IMR-90 (cell line): ENCODE results near the gene DNAAF6. TPM values are rescaled to one million over a fixed set of nuclear protein-coding genes. Genes with fewer than 3 reads are reported as not detected.

Experiments used
- ATAC-seq: fragments of 200-7000 bp; cut with Tn5 transposase; 2 replicates; pipeline ENCODE4 v1.9.1; 2020; ENCODE audit warnings: low read depth, mild to moderate bottlenecking, moderate library complexity
- BruUV-seq: library from RNA; stranded (reverse); fragments of 400-500 nt; replicated peaks from 2 replicates; lab custom pipeline; 2021; lab: Mats Ljungman, UMichigan
- CTCF ChIA-PET: fragments of 300-600 bp; formaldehyde crosslinking; extraction: SDS; loops from one replicate; lab custom pipeline; 2021; ENCODE audit warnings: antibody characterized with exemption; lab: Yijun Ruan, JAX
- POLR2A ChIA-PET: fragments of 300-600 bp; sonication (Branson Sonifier 250); formaldehyde crosslinking; loops from one replicate; lab custom pipeline; 2022; ENCODE audit warnings: antibody characterized with exemption; ENCODE audit not compliant: unreplicated experiment; lab: Charles Lee
- DNase-seq: peaks from one replicate; pipeline ENCODE4 v3.0.0; 2013
- H2AFZ ChIP-seq: replicated peaks from 2 replicates; pipeline ENCODE3; 2013; ENCODE audit warnings: low read length, mild to moderate bottlenecking; ENCODE audit not compliant: poor library complexity
- H2AK5ac ChIP-seq: 2 replicates; pipeline ENCODE4 v1.6.1; 2013; ENCODE audit warnings: low read depth, low read length, inconsistent platforms
- H2AK9ac ChIP-seq: replicated peaks from 2 replicates; pipeline ENCODE3; 2013; ENCODE audit warnings: mild to moderate bottlenecking, low read depth, low read length, moderate library complexity; ENCODE audit not compliant: poor library complexity
- H2BK120ac ChIP-seq: 2 replicates; pipeline ENCODE4 v1.6.1; 2013; ENCODE audit warnings: low read depth, low read length, inconsistent platforms
- H2BK15ac ChIP-seq: 3 replicates; pipeline ENCODE4 v1.6.1; 2013; ENCODE audit warnings: low read depth, low read length, inconsistent platforms
- H2BK20ac ChIP-seq: 2 replicates; pipeline ENCODE4 v1.6.1; 2013; ENCODE audit warnings: low read depth, mild to moderate bottlenecking, inconsistent platforms, low read length, moderate library complexity
- H2BK5ac ChIP-seq: 2 replicates; pipeline ENCODE4 v1.6.1; 2013; ENCODE audit warnings: mild to moderate bottlenecking, low read depth, low read length, inconsistent platforms; ENCODE audit not compliant: poor library complexity, severe bottlenecking
- H3K14ac ChIP-seq: replicated peaks from 2 replicates; pipeline ENCODE4 v1.6.1; 2013; ENCODE audit warnings: low read depth, low read length, inconsistent platforms
- H3K18ac ChIP-seq: 2 replicates; pipeline ENCODE4 v1.6.1; 2013; ENCODE audit warnings: low read depth, low read length, control low read depth
- H3K23ac ChIP-seq: 2 replicates; pipeline ENCODE4 v1.6.1; 2013; ENCODE audit warnings: low read depth, low read length, inconsistent platforms
- H3K27ac ChIP-seq: 2 replicates; pipeline ENCODE4 v1.5.1; 2013; ENCODE audit warnings: mild to moderate bottlenecking, control low read depth, low read length; ENCODE audit not compliant: insufficient read depth
- H3K27me3 ChIP-seq: 2 replicates; pipeline ENCODE4 v1.6.1; 2013; ENCODE audit warnings: low read length; ENCODE audit not compliant: control insufficient read depth, insufficient read depth
- H3K36me3 ChIP-seq: 2 replicates; pipeline ENCODE4 v1.6.1; 2013; ENCODE audit warnings: low read length, mixed read lengths; ENCODE audit not compliant: control insufficient read depth, insufficient read depth
- H3K4ac ChIP-seq: 2 replicates; pipeline ENCODE4 v1.6.1; 2013; ENCODE audit warnings: low read depth, low read length, inconsistent platforms
- H3K4me1 ChIP-seq: 2 replicates; pipeline ENCODE4 v1.6.1; 2013; ENCODE audit warnings: low read length, mixed read lengths; ENCODE audit not compliant: control insufficient read depth, insufficient read depth
- H3K4me2 ChIP-seq: 2 replicates; pipeline ENCODE4 v1.6.1; 2013; ENCODE audit warnings: low read depth, mild to moderate bottlenecking, control low read depth, low read length, moderate library complexity
- H3K4me3 ChIP-seq: 2 replicates; pipeline ENCODE4 v1.5.1; 2013; ENCODE audit warnings: low read depth, mild to moderate bottlenecking, control low read depth, low read length, moderate library complexity; ENCODE audit not compliant: insufficient read depth
- H3K56ac ChIP-seq: 2 replicates; pipeline ENCODE4 v1.6.1; 2013; ENCODE audit warnings: low read length, inconsistent platforms; ENCODE audit not compliant: insufficient read depth; ENCODE audit errors: extremely low read depth
- H3K79me1 ChIP-seq, 2 experiments: 2 replicates each; pipeline ENCODE4 v1.6.1; 2013; ENCODE audit warnings: low read length in 2 of 2, inconsistent platforms in 1 of 2, low read depth in 1 of 2
- H3K9ac ChIP-seq: 2 replicates; pipeline ENCODE4 v1.6.1; 2013; ENCODE audit warnings: low read depth, low read length, control low read depth
- H3K9me1 ChIP-seq: 2 replicates; pipeline ENCODE4 v1.6.1; 2013; ENCODE audit warnings: low read length, inconsistent platforms; ENCODE audit not compliant: insufficient read depth
- H3K9me3 ChIP-seq: 2 replicates; pipeline ENCODE4 v1.6.1; 2013; ENCODE audit warnings: low read length; ENCODE audit not compliant: control insufficient read depth, insufficient read depth
- H4K20me1 ChIP-seq: 2 replicates; pipeline ENCODE4 v1.6.1; 2013; ENCODE audit warnings: low read length, inconsistent platforms; ENCODE audit not compliant: insufficient read depth
- H4K5ac ChIP-seq: 2 replicates; pipeline ENCODE4 v1.6.1; 2013; ENCODE audit warnings: mild to moderate bottlenecking, low read depth, low read length, control low read depth
- H4K8ac ChIP-seq, 2 experiments: 2 replicates each; pipeline ENCODE4 v1.6.1; 2013; ENCODE audit warnings: low read depth in 2 of 2, low read length in 2 of 2, control low read depth in 1 of 2, inconsistent platforms in 1 of 2
- H4K91ac ChIP-seq: 2 replicates; pipeline ENCODE4 v1.6.1; 2013; ENCODE audit warnings: low read depth, low read length, inconsistent platforms; ENCODE audit not compliant: insufficient read depth
- RAD21 ChIP-seq: IDR thresholded peaks from 2 replicates; pipeline ENCODE4 v1.6.1; 2012; ENCODE audit warnings: low read length, improper control_type of control experiment
- SMC3 ChIP-seq: fragments of 150-350 bp; IDR thresholded peaks from 2 replicates; pipeline ENCODE4 v1.6.1; 2016; ENCODE audit warnings: low read depth, mild to moderate bottlenecking, antibody characterized with exemption, low read length, moderate library complexity
- WGBS, 2 experiments: methylation state at CpG; one replicate each; pipeline versions ENCODE4 v1.1.5 to v1.1.7; 2013; ENCODE audit warnings: missing lambda C conversion rate in 2 of 2; ENCODE audit not compliant: insufficient read length in 1 of 2; ENCODE audit errors: extremely low coverage in 2 of 2; 5-methylcytosine and 5-hydroxymethylcytosine counted together
- dilution Hi-C: fragments of 300-500 bp; cut with HindIII; formaldehyde crosslinking; loops from one replicate; pipeline ENCODE4 v1.14.3; 2018; ENCODE audit warnings: low sequenced_read_pairs; ENCODE audit not compliant: unreplicated experiment
- in situ Hi-C: fragments of 300-500 bp; cut with MboI; formaldehyde crosslinking; loops from 3 replicates; pipeline ENCODE4 v1.14.3; 2019; ENCODE audit warnings: low sequenced_read_pairs, inconsistent platforms, mixed read lengths
- intact Hi-C: fragments of 100-400 bp; cut with micrococcal nuclease; formaldehyde crosslinking; loops from 2 replicates; pipeline ENCODE4 v1.10.0; 2022
- polyA plus RNA-seq, 3 experiments: library from polyadenylated mRNA; depleted of rRNA; stranded (reverse); fragments of >200 nt; gene quantifications; 2 replicates each; pipeline ENCODE4 v1.2.3, GENCODE V29; 2012; ENCODE audit warnings: low replicate concordance in 1 of 3
- total RNA-seq: library from RNA; depleted of rRNA; stranded (reverse); fragments of >200 nt; gene quantifications from 2 replicates; pipeline ENCODE4 v1.2.3, GENCODE V29; 2012

The DNAAF6 gene
- total and polyA plus RNA-seq, 2 of the 4 experiments (the other 2 are of a cell fraction), result not detected

- Histone ChIP-seq H2BK5ac (no peak overlapping the region), H2BK120ac (no peak overlapping the region), H3K79me1 (no peaks in the 10 kb centered on the region), H3K4ac (no peak overlapping the region), H3K18ac (no peak overlapping the region), H2AK9ac (no peak overlapping the region), H3K9me1 (no peaks in the 10 kb centered on the region), H3K27ac (no peak overlapping the region), H4K20me1 (no peaks in the 10 kb centered on the region), H3K4me3 (no peak overlapping the region), H3K36me3 (no peaks in the 10 kb centered on the region), H4K5ac (no peak overlapping the region), H3K56ac (no peak overlapping the region), H3K4me1 (no peaks in the 10 kb centered on the region), H2AFZ (no peak overlapping the region), H3K14ac (no peak overlapping the region), H3K9me3 (peaks cover 7% of the 10 kb centered on the region; the same call in 1 of the 2 replicates), H2BK15ac (no peak overlapping the region), H2BK20ac (no peak overlapping the region), H3K9ac (no peak overlapping the region), H4K91ac (no peak overlapping the region), H4K8ac (no peak overlapping the region), H2AK5ac (no peak overlapping the region), H3K27me3 (peaks cover 5% of the 10 kb centered on the region; the same call in 1 of the 2 replicates), H3K4me2 (no peak overlapping the region), H3K23ac (no peak overlapping the region)
- CTCF ChIA-PET, result no interaction called here
- ATAC-seq (no peak), DNase-seq (no peak)
- in situ Hi-C loops, result no loop called here
- dilution Hi-C loops, result no loop called here
- intact Hi-C loops, result no loop called here
- no TSS peak for BruUV-seq
- WGBS, 2 experiments, result no CpG with 5 or more reads among the region's 3 CpGs
- TF ChIP-seq RAD21 (no peak), SMC3 (no peak)
- POLR2A ChIA-PET, result no interaction called here
These were observed 67.4 kb downstream of the DNAAF6 start for GRCh38 chrX:107273795-107274194.
